ENCODE data around the gene AOPEP. TPM values are rescaled to one million over a fixed set of nuclear protein-coding genes. Genes with fewer than 3 reads are reported as not detected.
A peak's percentile ranks its signal among the peaks of the same experiment; 100 is the strongest.

The AOPEP gene
- total and polyA plus RNA-seq, 2 of the 13 experiments (the other 11 are each of a cell fraction or from before 2014, with no cell fraction given) = 22.2 to 41.6 TPM

DNA sequence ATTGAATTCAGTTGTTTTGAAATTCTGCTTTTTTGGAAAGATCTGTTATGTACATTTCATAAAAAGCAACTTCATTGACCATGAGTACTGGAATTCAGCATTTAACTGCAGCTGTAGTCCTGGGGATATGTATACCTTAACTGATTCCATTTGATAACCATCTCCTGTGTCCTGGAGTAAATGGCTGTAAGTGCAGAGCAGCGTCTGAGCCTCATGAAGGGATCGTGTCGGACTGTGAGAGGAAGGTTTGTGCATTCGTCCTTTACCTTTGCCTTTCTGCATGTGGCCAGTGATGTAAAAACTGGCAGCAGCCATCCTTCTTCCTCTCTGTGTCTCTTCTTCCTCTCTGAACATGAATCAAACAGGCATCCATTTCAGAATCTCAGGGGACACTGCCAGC is 303.8 kb downstream of the AOPEP start:
- Histone ChIP-seq H3K36me3 (replicated peaks in 1 of 2; ENCODE audit: control insufficient read depth in 1 of 2, insufficient read depth in 2 of 2, low read length in 2 of 2) (peaks cover 6 to 36% of the 10 kb centered on the region in 2 experiments), H3K27me3 (ENCODE audit: control insufficient read depth in 1 of 2, insufficient read depth in 2 of 2, low read length in 2 of 2) (no peaks in the 10 kb centered on the region), H3K27ac (ENCODE audit: extremely low read length, insufficient read depth, low read length) (peak overlapping the region; percentile 85), H3K9ac (ENCODE audit: insufficient read depth, low read depth, low read length) (peak overlapping the region; percentile 73; the same call in 1 of the 2 replicates), H2AFZ (ENCODE audit: low read length) (no peak overlapping the region), H3K4me1 (ENCODE audit: insufficient read depth, low read length) (peaks cover 91% of the 10 kb centered on the region), H3K79me2 (ENCODE audit: insufficient read depth, low read length) (peaks cover 97% of the 10 kb centered on the region), H4K20me1 (ENCODE audit: insufficient read depth, low read length) (peaks cover 3% of the 10 kb centered on the region; the same call in 1 of the 2 replicates), H3K4me3 (replicated peaks in 1 of 3; ENCODE audit: insufficient read depth in 1 of 3, low read depth in 2 of 3, low read length in 3 of 3) (no peak overlapping the region), H3K9me3 (ENCODE audit: low read length) (no peaks in the 10 kb centered on the region), H3K4me2 (ENCODE audit: low read depth, low read length) (peak overlapping the region; percentile 72; the same call in 1 of the 2 replicates)
- no peak for ATAC-seq
- ChIA-PET POLR2A (no interaction called here), CTCF (ENCODE audit: low intra/inter-chr PET ratio, low total read pairs) (no interaction called here)
- FAIRE-seq = no peak
- no TSS peak for BruUV-seq (replicated peaks)
- 67% methylated on average over 4 of the region's 4 CpGs for WGBS (ENCODE audit: low lambda C conversion rate)
- intact Hi-C loops (cut with micrococcal nuclease; ENCODE audit: unreplicated experiment) = loop anchor here (2.0 kb wide), 1 partner anchor 34 kb away; no protein-coding TSS in a partner anchor
- DNase-seq (ENCODE audit: low spot score) = no peak
- TF ChIP-seq AGO2 (optimal IDR thresholded peaks at IDR 0.05; ENCODE audit: low read depth, low read length) = peak; percentile 25
- no peak for TF ChIP-seq SOX6 (IDR thresholded peaks at IDR 0.05)
- no peak for TF ChIP-seq SOX6 (CRISPR knock-in tag; IDR thresholded peaks at IDR 0.05)
- in situ Hi-C loops (cut with HindIII; ENCODE audit: extremely low pct_ligation_motif_present, low pct_unique_long_range_greater_than_20kb) = no loop called here

DNA sequence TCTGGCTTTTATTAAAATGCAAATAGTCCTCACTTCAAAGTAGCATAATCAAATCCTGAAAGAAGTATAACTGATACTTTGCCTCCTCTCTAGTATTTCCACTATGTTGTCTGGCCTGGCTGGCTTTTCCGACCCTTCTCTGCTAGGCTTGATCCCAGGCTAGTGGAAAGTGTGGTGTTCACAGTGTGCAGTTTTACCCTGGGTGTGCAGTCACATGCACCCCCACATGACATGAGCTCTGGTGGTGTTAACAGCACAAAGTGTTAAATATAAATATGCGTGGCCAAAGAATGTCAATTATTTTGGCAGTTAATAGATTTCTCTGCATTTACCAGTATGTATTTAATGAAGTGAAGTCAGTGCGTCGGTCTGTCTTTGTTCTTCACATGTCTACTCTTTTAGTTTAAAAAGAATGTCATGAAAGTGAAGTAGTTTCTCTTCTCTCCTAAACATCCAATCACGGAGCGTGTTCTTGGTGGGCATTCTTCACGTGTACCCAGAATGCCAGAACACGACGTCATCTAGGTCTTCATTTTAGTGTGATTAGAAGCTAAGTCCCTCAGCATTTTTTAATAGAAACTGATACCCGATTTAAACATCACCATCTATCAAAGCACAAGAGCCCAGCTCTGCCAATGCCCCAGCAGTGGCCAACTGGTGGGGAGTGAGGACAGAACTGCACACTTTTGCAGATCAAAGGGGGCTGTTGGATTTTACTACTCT is 304.6 kb downstream of the AOPEP start:
- ChIA-PET CTCF (ENCODE audit: low intra/inter-chr PET ratio, low total read pairs) (no interaction called here), POLR2A (interaction anchor here (0.9 to 2.4 kb wide), 11 partner anchors 7 to 41 kb away, joined by 3 to 33 read pairs (median 7); no protein-coding TSS in a partner anchor)
- no peak for DNase-seq (ENCODE audit: low spot score)
- intact Hi-C loops (cut with micrococcal nuclease; ENCODE audit: unreplicated experiment) (loop anchor here (1.0 to 2.0 kb wide), 2 partner anchors 8 to 34 kb away; no protein-coding TSS in a partner anchor), in situ Hi-C loops (cut with HindIII; ENCODE audit: extremely low pct_ligation_motif_present, low pct_unique_long_range_greater_than_20kb) (no loop called here)
- peak overlapping the region; percentile 73 for H3K9ac ChIP-seq (ENCODE audit: insufficient read depth, low read depth, low read length)
- 0 out of 6 replicates have a peak overlapping the region, but pooled peaks of 1 of the 3 experiments have one; percentile 1 for H3K4me3 ChIP-seq (replicated peaks in 1 of 3; ENCODE audit: insufficient read depth in 1 of 3, low read depth in 2 of 3, low read length in 3 of 3)
- no peak for FAIRE-seq
- TSS peak; percentile 91 for BruUV-seq (replicated peaks)
- peak; percentile 40 for ATAC-seq
- peak overlapping the region; percentile 85 for H3K27ac ChIP-seq (ENCODE audit: extremely low read length, insufficient read depth, low read length)
- peaks cover 84% of the 10 kb centered on the region for H3K4me1 ChIP-seq (ENCODE audit: insufficient read depth, low read length)
- H3K9me3 ChIP-seq (ENCODE audit: low read length) = no peaks in the 10 kb centered on the region
- TF ChIP-seq SMAD9 (CRISPR knock-in tag; IDR thresholded peaks at IDR 0.05) (no peak), ZNF724P (CRISPR knock-in tag; IDR thresholded peaks at IDR 0.05; ENCODE audit: borderline replicate concordance) (no peak), HOXA5 (CRISPR knock-in tag; IDR thresholded peaks at IDR 0.05) (no peak), SATB2 (CRISPR knock-in tag; IDR thresholded peaks at IDR 0.05) (peak; percentile 44; the same call in 1 of the 2 replicates), RBM22 (optimal IDR thresholded peaks at IDR 0.05; ENCODE audit: low read length) (peak; percentile 40), ATF7 (IDR thresholded peaks at IDR 0.05) (0 out of 2 replicates have a peak, but pooled peaks have one; percentile 15), ATF7 (CRISPR knock-in tag; IDR thresholded peaks at IDR 0.05) (no peak), RFX5 (IDR thresholded peaks at IDR 0.05; ENCODE audit: low read depth, low read length) (no peak)
- H3K4me2 ChIP-seq (ENCODE audit: low read depth, low read length) = peak overlapping the region; percentile 72
- peaks cover 6 to 40% of the 10 kb centered on the region in 2 experiments for H3K36me3 ChIP-seq (replicated peaks in 1 of 2; ENCODE audit: control insufficient read depth in 1 of 2, insufficient read depth in 2 of 2, low read length in 2 of 2)
- WGBS (ENCODE audit: low lambda C conversion rate) = 76% methylated on average over 10 of the region's 10 CpGs
- H3K27me3 ChIP-seq (ENCODE audit: control insufficient read depth in 1 of 2, insufficient read depth in 2 of 2, low read length in 2 of 2) = no peaks in the 10 kb centered on the region
- H4K20me1 ChIP-seq (ENCODE audit: insufficient read depth, low read length) = peaks cover 3% of the 10 kb centered on the region; the same call in 1 of the 2 replicates
- H3K79me2 ChIP-seq (ENCODE audit: insufficient read depth, low read length) = peaks cover 94% of the 10 kb centered on the region
- no peak overlapping the region for H2AFZ ChIP-seq (ENCODE audit: low read length)
